ENCODE results near the gene DCTPP1. TPM values are rescaled to one million over a fixed set of nuclear protein-coding genes. Genes with fewer than 3 reads are reported as not detected.

DCTPP1 gene
- total and polyA plus RNA-seq, 2 of the 13 experiments (the other 11 are each of a cell fraction or from before 2014, with no cell fraction given), result 54.8 to 74.4 TPM

GRCh38 chr16:30430428-30430970 is 669 bp upstream of the DCTPP1 start (continued):
- TF ChIP-seq HMGXB4 (CRISPR knock-in tag; IDR thresholded peaks at IDR 0.05; ENCODE audit: borderline replicate concordance in 1 of 2, low read depth in 1 of 2), result peak; percentile 70 to 82; a peak in 3 of 4 replicates
- TF ChIP-seq PATZ1 (CRISPR knock-in tag; IDR thresholded peaks at IDR 0.05), result no peak; the same call in 1 of the 2 replicates
- TF ChIP-seq ZNF383 (CRISPR knock-in tag; IDR thresholded peaks at IDR 0.05; ENCODE audit: borderline replicate concordance), result no peak
- TF ChIP-seq ZBTB33 (CRISPR knock-in tag; IDR thresholded peaks at IDR 0.05), result peak; percentile 92
- TF ChIP-seq ZNF3 (CRISPR knock-in tag; IDR thresholded peaks at IDR 0.05), result 0 out of 2 replicates have a peak, but pooled peaks have one; percentile 28
- peak; percentile 93; the same call in 1 of the 2 replicates for TF ChIP-seq ZFP90 (CRISPR knock-in tag; IDR thresholded peaks at IDR 0.05; ENCODE audit: borderline replicate concordance)
- TF ChIP-seq ZNF253 (CRISPR knock-in tag; IDR thresholded peaks at IDR 0.05; ENCODE audit: borderline replicate concordance), result 0 out of 2 replicates have a peak, but pooled peaks have one; percentile 77
- 0 out of 2 replicates have a peak, but pooled peaks have one; percentile 8 for TF ChIP-seq ZBED4 (CRISPR knock-in tag; IDR thresholded peaks at IDR 0.05; ENCODE audit: borderline replicate concordance)
- peak; percentile 76; the same call in 1 of the 2 replicates for TF ChIP-seq ZBTB10 (CRISPR knock-in tag; IDR thresholded peaks at IDR 0.05; ENCODE audit: borderline replicate concordance)
- peak; percentile 24; the same call in 1 of the 2 replicates for TF ChIP-seq GFI1 (CRISPR knock-in tag; IDR thresholded peaks at IDR 0.05; ENCODE audit: borderline replicate concordance)
- TF ChIP-seq ZFY (CRISPR knock-in tag; IDR thresholded peaks at IDR 0.05), result peak; percentile 92

Data from HepG2 (cell line).